GM12878 (cell line): ENCODE measurements around the gene PTPN18. TPM values are rescaled to one million over a fixed set of nuclear protein-coding genes. Genes with fewer than 3 reads are reported as not detected.

ENCODE experiments used
- BACH1 ChIP-seq: fragments of 450-650 bp; IDR thresholded peaks from 2 replicates; pipeline ENCODE4 v1.6.1; 2017; ENCODE audit warnings: mild to moderate bottlenecking, borderline replicate concordance
- CBFB ChIP-seq: IDR thresholded peaks from 2 replicates; pipeline ENCODE4 v1.6.1; 2016; ENCODE audit warnings: antibody characterized with exemption, low read depth
- EZH2 ChIP-seq: IDR thresholded peaks from 2 replicates; pipeline ENCODE4 v1.6.1; 2012; ENCODE audit warnings: low read depth, mild to moderate bottlenecking, control low read depth, inconsistent platforms, low read length, borderline replicate concordance; ENCODE audit not compliant: control insufficient read depth
- HCFC1 ChIP-seq: fragments of 150-350 bp; IDR thresholded peaks from 2 replicates; pipeline ENCODE4 v1.6.1; 2014; ENCODE audit warnings: low read length
- IKZF2 ChIP-seq, 2 experiments: fragments of 450-650 bp; IDR thresholded peaks; 2 replicates each; pipeline ENCODE4 v1.6.1; 2017; ENCODE audit warnings: mild to moderate bottlenecking in 2 of 2, moderate library complexity in 2 of 2
- KAT2A ChIP-seq: conservative IDR thresholded peaks from 2 replicates; pipeline ENCODE4 v1.6.1; 2011; ENCODE audit warnings: low read depth, low read length; ENCODE audit not compliant: control insufficient read depth
- MEF2B ChIP-seq: fragments of 450-650 bp; IDR thresholded peaks from 2 replicates; pipeline ENCODE4 v1.6.1; 2018; ENCODE audit warnings: mild to moderate bottlenecking, moderate library complexity; ENCODE audit not compliant: partially characterized antibody, poor library complexity, severe bottlenecking
- MTA2 ChIP-seq: fragments of 450-650 bp; IDR thresholded peaks from 2 replicates; pipeline ENCODE4 v1.6.1; 2016; ENCODE audit warnings: low read depth, mild to moderate bottlenecking, moderate library complexity
- NBN ChIP-seq: fragments of 450-650 bp; IDR thresholded peaks from 2 replicates; pipeline ENCODE4 v1.6.1; 2016
- NR2C2 ChIP-seq: IDR thresholded peaks from 2 replicates; pipeline ENCODE4 v1.6.1; 2011; ENCODE audit warnings: borderline replicate concordance, low read depth; ENCODE audit not compliant: control insufficient read depth, insufficient read length
- PAX5 ChIP-seq: IDR thresholded peaks from 2 replicates; pipeline ENCODE4 v1.6.1; 2011; ENCODE audit warnings: low read depth, low read length, borderline replicate concordance
- RFX5 ChIP-seq: IDR thresholded peaks from 2 replicates; pipeline ENCODE4 v1.6.1; 2011; ENCODE audit warnings: low read depth, low read length, improper control_type of control experiment
- TARDBP ChIP-seq: IDR thresholded peaks from 2 replicates; pipeline ENCODE4 v1.6.1; 2016; ENCODE audit warnings: borderline replicate concordance
- TCF12 ChIP-seq: IDR thresholded peaks from 2 replicates; pipeline ENCODE4 v1.6.1; 2011; ENCODE audit warnings: low read depth, mild to moderate bottlenecking, low read length
- TCF3 ChIP-seq: IDR thresholded peaks from 2 replicates; pipeline ENCODE4 v1.6.1; 2012; ENCODE audit warnings: low read depth, mild to moderate bottlenecking, low read length, borderline replicate concordance; ENCODE audit not compliant: insufficient read depth
- YY1 ChIP-seq: IDR thresholded peaks from 2 replicates; pipeline ENCODE4 v1.6.1; 2011; ENCODE audit warnings: low read depth, mild to moderate bottlenecking, low read length
- ZSCAN29 ChIP-seq: fragments of 450-650 bp; IDR thresholded peaks from 2 replicates; pipeline ENCODE4 v1.6.1; 2017; ENCODE audit warnings: mild to moderate bottlenecking, moderate library complexity
- polyA plus RNA-seq, 11 experiments: library from polyadenylated mRNA; depleted of rRNA in 4 of 11; unstranded in 6 of 11; stranded (reverse) in 5 of 11; fragments of >200 nt; fragmentation: Nextera tagmentation in 4 of 11; fragmentation: Illumina TruSeq in 1 of 11; extraction: Ambion mirVana in 4 of 11; extraction: Trizol in 1 of 11; gene quantifications; 1 replicate in 1 of 11; 2 replicates in 10 of 11; pipeline versions ENCODE4 v1.2.1 to v1.2.3, GENCODE V29; 2011 to 2016; ENCODE audit warnings: inconsistent platforms in 2 of 11, missing spikeins in 2 of 11, low read depth in 1 of 11
- total RNA-seq, 4 experiments: library from RNA; depleted of rRNA in 3 of 4; stranded (reverse); fragments of >200 nt in 3 of 4; fragmentation: Illumina TruSeq in 1 of 4; extraction: Trizol in 1 of 4; gene quantifications; 2 replicates each; pipeline versions ENCODE4 v1.2.1 to v1.2.3, GENCODE V29; 2013 to 2021
- TF ChIP-seq, protein P1 (sequence below): fragments of 450-650 bp; IDR thresholded peaks from 2 replicates; pipeline ENCODE4 v1.6.1; 2017; ENCODE audit warnings: antibody characterized with exemption, mild to moderate bottlenecking, moderate library complexity
- TF ChIP-seq, protein P2 (sequence below): IDR thresholded peaks from 2 replicates; pipeline ENCODE4 v1.6.1; 2012; ENCODE audit warnings: low read depth, low read length, improper control_type of control experiment
- TF ChIP-seq, protein P3 (sequence below): fragments of 450-650 bp; IDR thresholded peaks from 2 replicates; pipeline ENCODE4 v1.6.1; 2016; ENCODE audit warnings: mild to moderate bottlenecking
- TF ChIP-seq, protein P4 (sequence below): fragments of 450-650 bp; IDR thresholded peaks from 2 replicates; pipeline ENCODE4 v1.6.1; 2017; ENCODE audit warnings: mild to moderate bottlenecking, low read depth, inconsistent platforms; ENCODE audit not compliant: poor library complexity, severe bottlenecking
- TF ChIP-seq, protein P5 (sequence below): fragments of 450-650 bp; IDR thresholded peaks from 2 replicates; pipeline ENCODE4 v1.6.1; 2018; ENCODE audit warnings: mild to moderate bottlenecking, low read depth, moderate library complexity; ENCODE audit not compliant: partially characterized antibody

PTPN18 gene
- total and polyA plus RNA-seq, 10 of the 15 experiments (the other 5 are each of a cell fraction or from before 2014, with no cell fraction given) = 14.8 to 89.9 (median 43.4) TPM

DNA sequence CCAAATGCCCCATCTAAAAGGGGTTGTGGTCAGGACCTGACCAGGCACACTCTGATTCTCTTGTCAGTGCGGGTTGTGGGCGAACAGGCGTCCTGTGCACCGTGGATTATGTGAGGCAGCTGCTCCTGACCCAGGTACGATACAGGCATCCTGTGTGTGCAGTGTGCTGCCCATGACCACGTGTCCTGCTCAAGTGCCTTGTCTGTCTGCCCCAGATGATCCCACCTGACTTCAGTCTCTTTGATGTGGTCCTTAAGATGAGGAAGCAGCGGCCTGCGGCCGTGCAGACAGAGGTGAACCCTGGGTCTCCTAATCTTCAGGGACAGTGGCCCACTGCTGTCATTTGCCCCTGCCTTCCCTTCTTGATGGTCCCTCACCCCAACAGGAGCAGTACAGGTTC, 14.6 kb downstream of the PTPN18 start (continued):
- TF ChIP-seq, protein P1, sequence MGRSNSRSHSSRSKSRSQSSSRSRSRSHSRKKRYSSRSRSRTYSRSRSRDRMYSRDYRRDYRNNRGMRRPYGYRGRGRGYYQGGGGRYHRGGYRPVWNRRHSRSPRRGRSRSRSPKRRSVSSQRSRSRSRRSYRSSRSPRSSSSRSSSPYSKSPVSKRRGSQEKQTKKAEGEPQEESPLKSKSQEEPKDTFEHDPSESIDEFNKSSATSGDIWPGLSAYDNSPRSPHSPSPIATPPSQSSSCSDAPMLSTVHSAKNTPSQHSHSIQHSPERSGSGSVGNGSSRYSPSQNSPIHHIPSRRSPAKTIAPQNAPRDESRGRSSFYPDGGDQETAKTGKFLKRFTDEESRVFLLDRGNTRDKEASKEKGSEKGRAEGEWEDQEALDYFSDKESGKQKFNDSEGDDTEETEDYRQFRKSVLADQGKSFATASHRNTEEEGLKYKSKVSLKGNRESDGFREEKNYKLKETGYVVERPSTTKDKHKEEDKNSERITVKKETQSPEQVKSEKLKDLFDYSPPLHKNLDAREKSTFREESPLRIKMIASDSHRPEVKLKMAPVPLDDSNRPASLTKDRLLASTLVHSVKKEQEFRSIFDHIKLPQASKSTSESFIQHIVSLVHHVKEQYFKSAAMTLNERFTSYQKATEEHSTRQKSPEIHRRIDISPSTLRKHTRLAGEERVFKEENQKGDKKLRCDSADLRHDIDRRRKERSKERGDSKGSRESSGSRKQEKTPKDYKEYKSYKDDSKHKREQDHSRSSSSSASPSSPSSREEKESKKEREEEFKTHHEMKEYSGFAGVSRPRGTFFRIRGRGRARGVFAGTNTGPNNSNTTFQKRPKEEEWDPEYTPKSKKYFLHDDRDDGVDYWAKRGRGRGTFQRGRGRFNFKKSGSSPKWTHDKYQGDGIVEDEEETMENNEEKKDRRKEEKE = no peak
- peak; percentile 20 for TF ChIP-seq MEF2B
- TF ChIP-seq HCFC1 = no peak
- TF ChIP-seq NR2C2 = no peak
- TF ChIP-seq, protein P2, sequence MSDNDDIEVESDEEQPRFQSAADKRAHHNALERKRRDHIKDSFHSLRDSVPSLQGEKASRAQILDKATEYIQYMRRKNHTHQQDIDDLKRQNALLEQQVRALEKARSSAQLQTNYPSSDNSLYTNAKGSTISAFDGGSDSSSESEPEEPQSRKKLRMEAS = peak; percentile 70; the same call in 1 of the 2 replicates
- TF ChIP-seq, protein P3, sequence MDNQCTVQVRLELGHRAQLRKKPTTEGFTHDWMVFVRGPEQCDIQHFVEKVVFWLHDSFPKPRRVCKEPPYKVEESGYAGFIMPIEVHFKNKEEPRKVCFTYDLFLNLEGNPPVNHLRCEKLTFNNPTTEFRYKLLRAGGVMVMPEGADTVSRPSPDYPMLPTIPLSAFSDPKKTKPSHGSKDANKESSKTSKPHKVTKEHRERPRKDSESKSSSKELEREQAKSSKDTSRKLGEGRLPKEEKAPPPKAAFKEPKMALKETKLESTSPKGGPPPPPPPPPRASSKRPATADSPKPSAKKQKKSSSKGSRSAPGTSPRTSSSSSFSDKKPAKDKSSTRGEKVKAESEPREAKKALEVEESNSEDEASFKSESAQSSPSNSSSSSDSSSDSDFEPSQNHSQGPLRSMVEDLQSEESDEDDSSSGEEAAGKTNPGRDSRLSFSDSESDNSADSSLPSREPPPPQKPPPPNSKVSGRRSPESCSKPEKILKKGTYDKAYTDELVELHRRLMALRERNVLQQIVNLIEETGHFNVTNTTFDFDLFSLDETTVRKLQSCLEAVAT = peak; percentile 10; the same call in 1 of the 2 replicates
- TF ChIP-seq CBFB = 0 out of 2 replicates have a peak, but pooled peaks have one; percentile 77
- no peak for TF ChIP-seq KAT2A
- TF ChIP-seq TCF12 = peak; percentile 17; the same call in 1 of the 2 replicates
- 0 out of 2 replicates have a peak, but pooled peaks have one; percentile 44 for TF ChIP-seq NBN
- TF ChIP-seq, protein P4, sequence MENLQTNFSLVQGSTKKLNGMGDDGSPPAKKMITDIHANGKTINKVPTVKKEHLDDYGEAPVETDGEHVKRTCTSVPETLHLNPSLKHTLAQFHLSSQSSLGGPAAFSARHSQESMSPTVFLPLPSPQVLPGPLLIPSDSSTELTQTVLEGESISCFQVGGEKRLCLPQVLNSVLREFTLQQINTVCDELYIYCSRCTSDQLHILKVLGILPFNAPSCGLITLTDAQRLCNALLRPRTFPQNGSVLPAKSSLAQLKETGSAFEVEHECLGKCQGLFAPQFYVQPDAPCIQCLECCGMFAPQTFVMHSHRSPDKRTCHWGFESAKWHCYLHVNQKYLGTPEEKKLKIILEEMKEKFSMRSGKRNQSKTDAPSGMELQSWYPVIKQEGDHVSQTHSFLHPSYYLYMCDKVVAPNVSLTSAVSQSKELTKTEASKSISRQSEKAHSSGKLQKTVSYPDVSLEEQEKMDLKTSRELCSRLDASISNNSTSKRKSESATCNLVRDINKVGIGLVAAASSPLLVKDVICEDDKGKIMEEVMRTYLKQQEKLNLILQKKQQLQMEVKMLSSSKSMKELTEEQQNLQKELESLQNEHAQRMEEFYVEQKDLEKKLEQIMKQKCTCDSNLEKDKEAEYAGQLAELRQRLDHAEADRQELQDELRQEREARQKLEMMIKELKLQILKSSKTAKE = peak; percentile 67
- TF ChIP-seq IKZF2 (IDR thresholded peaks at IDR 0.05) = peak in 1 of 2 experiments; percentile 36; a peak in 2 of 4 replicates
- TF ChIP-seq, protein P5, sequence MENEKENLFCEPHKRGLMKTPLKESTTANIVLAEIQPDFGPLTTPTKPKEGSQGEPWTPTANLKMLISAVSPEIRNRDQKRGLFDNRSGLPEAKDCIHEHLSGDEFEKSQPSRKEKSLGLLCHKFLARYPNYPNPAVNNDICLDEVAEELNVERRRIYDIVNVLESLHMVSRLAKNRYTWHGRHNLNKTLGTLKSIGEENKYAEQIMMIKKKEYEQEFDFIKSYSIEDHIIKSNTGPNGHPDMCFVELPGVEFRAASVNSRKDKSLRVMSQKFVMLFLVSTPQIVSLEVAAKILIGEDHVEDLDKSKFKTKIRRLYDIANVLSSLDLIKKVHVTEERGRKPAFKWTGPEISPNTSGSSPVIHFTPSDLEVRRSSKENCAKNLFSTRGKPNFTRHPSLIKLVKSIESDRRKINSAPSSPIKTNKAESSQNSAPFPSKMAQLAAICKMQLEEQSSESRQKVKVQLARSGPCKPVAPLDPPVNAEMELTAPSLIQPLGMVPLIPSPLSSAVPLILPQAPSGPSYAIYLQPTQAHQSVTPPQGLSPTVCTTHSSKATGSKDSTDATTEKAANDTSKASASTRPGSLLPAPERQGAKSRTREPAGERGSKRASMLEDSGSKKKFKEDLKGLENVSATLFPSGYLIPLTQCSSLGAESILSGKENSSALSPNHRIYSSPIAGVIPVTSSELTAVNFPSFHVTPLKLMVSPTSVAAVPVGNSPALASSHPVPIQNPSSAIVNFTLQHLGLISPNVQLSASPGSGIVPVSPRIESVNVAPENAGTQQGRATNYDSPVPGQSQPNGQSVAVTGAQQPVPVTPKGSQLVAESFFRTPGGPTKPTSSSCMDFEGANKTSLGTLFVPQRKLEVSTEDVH = no peak
- peak; percentile 27; the same call in 1 of the 2 replicates for TF ChIP-seq BACH1
- no peak for TF ChIP-seq YY1
- TF ChIP-seq RFX5 = no peak
- TF ChIP-seq MTA2 = peak; percentile 36; the same call in 1 of the 2 replicates
- TF ChIP-seq TARDBP = no peak
- no peak for TF ChIP-seq TCF3
- TF ChIP-seq EZH2 = no peak
- TF ChIP-seq ZSCAN29 = no peak
- peak; percentile 64; the same call in 1 of the 2 replicates for TF ChIP-seq PAX5
